B cell (primary cell): ENCODE data around the gene HOXB9. TPM values are rescaled to one million over a fixed set of nuclear protein-coding genes. Genes with fewer than 3 reads are reported as not detected.

Source experiments
- ATAC-seq: fragments of 200-7000 bp; cut with Tn5 transposase; one replicate; pipeline ENCODE4 v1.10.0; 2021; ENCODE audit warnings: low read depth, mild to moderate bottlenecking, moderate number of reproducible peaks, moderate library complexity
- CTCF ChIA-PET: fragments of 350-600 bp; sonication (Branson Sonifier 250); formaldehyde crosslinking; loops from one replicate; lab custom pipeline; 2021; ENCODE audit warnings: antibody characterized with exemption, inconsistent platforms; lab: Charles Lee
- POLR2A ChIA-PET: fragments of 350-600 bp; sonication (Branson Sonifier 250); formaldehyde crosslinking; loops from one replicate; lab custom pipeline; 2021; ENCODE audit warnings: antibody characterized with exemption; lab: Charles Lee
- DNase-seq: peaks from one replicate; pipeline ENCODE4 v3.0.0; 2013
- H2AFZ ChIP-seq: 2 replicates; pipeline ENCODE4 v1.6.1; 2012; ENCODE audit warnings: mild to moderate bottlenecking, low read depth, low read length; ENCODE audit not compliant: insufficient read depth, poor library complexity, severe bottlenecking
- H3K27ac ChIP-seq, 2 donors: 1 replicate in 1 of 2; 2 replicates in 1 of 2; pipeline ENCODE4 v1.5.1; 2012 to 2013; ENCODE audit warnings: low read length in 2 of 2, mild to moderate bottlenecking in 2 of 2, moderate library complexity in 1 of 2
- H3K27me3 ChIP-seq, 4 experiments: fragments of 200-600 bp in 1 of 4; sonication (generic) in 1 of 4; replicated peaks in 1 of 4; 1 replicate in 2 of 4; 2 replicates in 2 of 4; pipeline versions ENCODE4 v1.6.1 to v1.7.0; 2013 to 2016; ENCODE audit warnings: low read length in 3 of 4, mild to moderate bottlenecking in 2 of 4, mixed read lengths in 1 of 4, moderate library complexity in 1 of 4; ENCODE audit not compliant: insufficient read depth in 4 of 4, control insufficient read depth in 3 of 4; ENCODE audit errors: control extremely low read depth in 1 of 4
- H3K36me3 ChIP-seq, 2 experiments: replicated peaks in 1 of 2; 1 replicate in 1 of 2; 2 replicates in 1 of 2; pipeline versions ENCODE4 v1.6.1 to v1.7.1; 2013; ENCODE audit warnings: low read length in 1 of 2; ENCODE audit not compliant: insufficient read depth in 2 of 2, control insufficient read depth in 1 of 2; ENCODE audit errors: control extremely low read depth in 1 of 2, extremely low read depth in 1 of 2
- H3K4me1 ChIP-seq, 2 donors: fragments of 200-600 bp in 1 of 2; sonication (generic) in 1 of 2; 1 replicate in 1 of 2; 2 replicates in 1 of 2; pipeline versions ENCODE4 v1.5.1 to v1.6.1; 2013 to 2017; ENCODE audit warnings: low read length in 2 of 2; ENCODE audit not compliant: control insufficient read depth in 2 of 2, insufficient read depth in 2 of 2
- H3K4me2 ChIP-seq: replicated peaks from 2 replicates; pipeline ENCODE3; 2012; ENCODE audit warnings: mild to moderate bottlenecking, low read depth, low read length; ENCODE audit not compliant: poor library complexity, severe bottlenecking
- H3K4me3 ChIP-seq, 5 experiments: fragments of 200-600 bp in 1 of 5; sonication (generic) in 1 of 5; 1 replicate in 3 of 5; 2 replicates in 2 of 5; pipeline versions ENCODE4 v1.5.1 to v1.7.0; 2011 to 2016; ENCODE audit warnings: low read length in 4 of 5, mild to moderate bottlenecking in 4 of 5, low read depth in 2 of 5, control low read depth in 1 of 5, moderate library complexity in 1 of 5; ENCODE audit not compliant: insufficient read depth in 1 of 5; ENCODE audit errors: control extremely low read depth in 1 of 5, extremely low read depth in 1 of 5
- H3K79me2 ChIP-seq: fragments of 200-600 bp; sonication (generic); one replicate; pipeline ENCODE4 v1.6.0; 2016; ENCODE audit warnings: low read length; ENCODE audit not compliant: control insufficient read depth, insufficient read depth
- H3K9ac ChIP-seq: fragments of 200-600 bp; sonication (generic); 2 replicates; pipeline ENCODE4 v1.6.1; 2017; ENCODE audit warnings: mild to moderate bottlenecking, low read length, moderate library complexity
- H3K9me3 ChIP-seq, 3 donors: one replicate each; pipeline versions ENCODE4 v1.6.1 to v1.7.1; 2013; ENCODE audit warnings: low read length in 2 of 3; ENCODE audit not compliant: control insufficient read depth in 2 of 3, insufficient read depth in 1 of 3; ENCODE audit errors: control extremely low read depth in 1 of 3
- H4K20me1 ChIP-seq: 2 replicates; pipeline ENCODE4 v1.6.0; 2012; ENCODE audit warnings: mild to moderate bottlenecking, low read length; ENCODE audit not compliant: insufficient read depth, control insufficient read depth, poor library complexity, severe bottlenecking
- H3K27ac Mint-ChIP-seq: one replicate; pipeline ENCODE4 v1.8.0; 2021; ENCODE audit warnings: mixed read lengths
- H3K27me3 Mint-ChIP-seq: one replicate; pipeline ENCODE4 v1.8.0; 2021; ENCODE audit warnings: mixed read lengths
- H3K4me1 Mint-ChIP-seq: one replicate; pipeline ENCODE4 v1.8.0; 2021; ENCODE audit warnings: mixed read lengths
- H3K4me3 Mint-ChIP-seq: one replicate; pipeline ENCODE4 v1.8.0; 2021; ENCODE audit warnings: mixed read lengths
- H3K9me3 Mint-ChIP-seq: one replicate; pipeline ENCODE4 v1.8.0; 2022; ENCODE audit warnings: mixed read lengths; ENCODE audit not compliant: insufficient read depth
- CTCF ChIP-seq: fragments of 200-600 bp; IDR thresholded peaks from one replicate; pipeline ENCODE4 v1.8.0; 2022; ENCODE audit warnings: antibody characterized with exemption, mild to moderate bottlenecking
- EZH2 ChIP-seq: IDR thresholded peaks from 2 replicates; pipeline ENCODE4 v1.6.1; 2012; ENCODE audit warnings: borderline replicate concordance, low read depth, mild to moderate bottlenecking, moderate library complexity, low read length; ENCODE audit not compliant: insufficient read depth, poor library complexity, severe bottlenecking
- WGBS: methylation state at CpG from one replicate; pipeline ENCODE4 v1.1.5; 2013; ENCODE audit warnings: missing lambda C conversion rate; ENCODE audit not compliant: insufficient coverage; 5-methylcytosine and 5-hydroxymethylcytosine counted together
- intact Hi-C: fragments of 100-400 bp; cut with micrococcal nuclease; formaldehyde crosslinking; loops from one replicate; pipeline ENCODE4 v1.10.0; 2022
- polyA plus RNA-seq: library from polyadenylated mRNA; depleted of rRNA; stranded (reverse); fragments of >200 nt; gene quantifications from 2 replicates; pipeline ENCODE4 v1.2.3, GENCODE V29; 2012
- total RNA-seq, 2 donors: library from RNA; stranded (reverse); fragments of 120-200 nt in 1 of 2; gene quantifications; 1 replicate in 1 of 2; 2 replicates in 1 of 2; pipeline versions ENCODE4 v1.2.3 to v1.2.4, GENCODE V29; 2013 to 2022

The HOXB9 gene
- total and polyA plus RNA-seq, 2 donors (not counting 1 experiment from before 2014, with no cell fraction given): 0.07 TPM; not detected in 1

- WGBS: no CpG with 5 or more reads among the region's 1 CpG
- Histone ChIP-seq H3K9ac (no peak overlapping the region), H3K36me3 (no peaks in the 10 kb centered on the region), H3K9me3 (peaks cover 0 to 12% (median 0%) of the 10 kb centered on the region in 3 donors), H3K4me2 (no peak overlapping the region), H2AFZ (no peak overlapping the region), H3K27ac (no peak overlapping the region), H3K4me1 (peaks cover 20 to 22% of the 10 kb centered on the region in 2 donors), H3K79me2 (no peaks in the 10 kb centered on the region), H4K20me1 (no peaks in the 10 kb centered on the region), H3K27me3 (peaks cover 0 to 36% (median 16%) of the 10 kb centered on the region in 4 experiments), H3K4me3 (no peak overlapping the region)
- Mint-ChIP-seq H3K27me3 (peaks cover 50% of the 10 kb centered on the region), H3K27ac (no peak overlapping the region), H3K4me1 (peaks cover 24% of the 10 kb centered on the region), H3K4me3 (no peak overlapping the region), H3K9me3 (no peaks in the 10 kb centered on the region)
- TF ChIP-seq CTCF (no peak), EZH2 (no peak)
- no peak for DNase-seq
- intact Hi-C loops: no loop called here
- no peak for ATAC-seq
- POLR2A ChIA-PET: no interaction called here
- CTCF ChIA-PET: interaction anchor here (0.7 kb wide), 1 partner anchor 1077 kb away, joined by 3 read pairs; no protein-coding TSS in a partner anchor
These were observed 23.6 kb upstream of the HOXB9 start for GRCh38 chr17:48649741-48650140.

- H3K9ac ChIP-seq: peak overlapping the region; percentile 74
- H4K20me1 ChIP-seq: no peaks in the 10 kb centered on the region
- no CpG with 5 or more reads among the region's 1 CpG for WGBS
- POLR2A ChIA-PET: no interaction called here
- H3K27ac ChIP-seq: no peak overlapping the region
- H3K79me2 ChIP-seq: no peaks in the 10 kb centered on the region
- H3K4me1 ChIP-seq: peaks cover 20 to 24% of the 10 kb centered on the region in 2 donors
- Mint-ChIP-seq H3K4me1 (peaks cover 24% of the 10 kb centered on the region), H3K27me3 (peaks cover 58% of the 10 kb centered on the region), H3K27ac (no peak overlapping the region), H3K9me3 (no peaks in the 10 kb centered on the region), H3K4me3 (peak overlapping the region; percentile 83)
- intact Hi-C loops: no loop called here
- CTCF ChIA-PET: interaction anchor here (1.1 to 1.7 kb wide), 3 partner anchors 11 to 385 kb away, joined by 3 to 6 read pairs (median 3); no protein-coding TSS in a partner anchor
- DNase-seq (no peak), ATAC-seq (no peak)
- H2AFZ ChIP-seq: peak overlapping the region; percentile 79
- H3K27me3 ChIP-seq: peaks cover 0 to 53% (median 31%) of the 10 kb centered on the region in 4 experiments
- peaks cover 0 to 13% (median 0%) of the 10 kb centered on the region in 3 donors for H3K9me3 ChIP-seq
- H3K4me2 ChIP-seq: peak overlapping the region; percentile 97
- peak overlapping the region in 3 of 5 experiments; percentile 61 to 71 (median 69) for H3K4me3 ChIP-seq
- TF ChIP-seq EZH2 (no peak), CTCF (no peak)
- H3K36me3 ChIP-seq: no peaks in the 10 kb centered on the region
These were observed 21.7 kb upstream of the HOXB9 start for GRCh38 chr17:48647963-48648245.
